Measurements from ENCODE around the gene GSPT1.
"Not testable (repeated sequence)": the region's sequence is repeated elsewhere in the genome, so short reads cannot be mapped to it uniquely, and the experiment has no call there.

The GSPT1 gene

GRCh38 chr16:11824362-11824761 is 91.4 kb downstream of the GSPT1 start:
- H3K4me3 ChIP-seq (ENCODE audit: low read length) = no peak overlapping the region
- DNase-seq (ENCODE audit: low read depth, low spot score) = no peak

- not testable (repeated sequence) for DNase-seq (ENCODE audit: low read depth, low spot score)
These were observed 92.1 kb downstream of the GSPT1 start for GRCh38 chr16:11823645-11824044.

GRCh38 chr16:11819798-11820197 is 96.0 kb downstream of the GSPT1 start:
- no peak for DNase-seq (ENCODE audit: low read depth, low spot score)
- no peak overlapping the region for H3K4me3 ChIP-seq (ENCODE audit: low read length)

More at GRCh38 chr16:11823645-11824044, 92.1 kb downstream of the GSPT1 start:
- H3K4me3 ChIP-seq (ENCODE audit: low read length) = not testable (repeated sequence)

GRCh38 chr16:11818970-11819369 is 96.8 kb downstream of the GSPT1 start:
- not testable (repeated sequence) for DNase-seq (ENCODE audit: low read depth, low spot score); H3K4me3 ChIP-seq (ENCODE audit: low read length)
